ENCODE measurements around the gene AIPL1.
A peak's percentile ranks its signal among the peaks of the same experiment; 100 is the strongest.
"Not testable (repeated sequence)": the region's sequence is repeated elsewhere in the genome, so short reads cannot be mapped to it uniquely, and the experiment has no call there.

AIPL1 gene, protein sequence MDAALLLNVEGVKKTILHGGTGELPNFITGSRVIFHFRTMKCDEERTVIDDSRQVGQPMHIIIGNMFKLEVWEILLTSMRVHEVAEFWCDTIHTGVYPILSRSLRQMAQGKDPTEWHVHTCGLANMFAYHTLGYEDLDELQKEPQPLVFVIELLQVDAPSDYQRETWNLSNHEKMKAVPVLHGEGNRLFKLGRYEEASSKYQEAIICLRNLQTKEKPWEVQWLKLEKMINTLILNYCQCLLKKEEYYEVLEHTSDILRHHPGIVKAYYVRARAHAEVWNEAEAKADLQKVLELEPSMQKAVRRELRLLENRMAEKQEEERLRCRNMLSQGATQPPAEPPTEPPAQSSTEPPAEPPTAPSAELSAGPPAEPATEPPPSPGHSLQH

DNA sequence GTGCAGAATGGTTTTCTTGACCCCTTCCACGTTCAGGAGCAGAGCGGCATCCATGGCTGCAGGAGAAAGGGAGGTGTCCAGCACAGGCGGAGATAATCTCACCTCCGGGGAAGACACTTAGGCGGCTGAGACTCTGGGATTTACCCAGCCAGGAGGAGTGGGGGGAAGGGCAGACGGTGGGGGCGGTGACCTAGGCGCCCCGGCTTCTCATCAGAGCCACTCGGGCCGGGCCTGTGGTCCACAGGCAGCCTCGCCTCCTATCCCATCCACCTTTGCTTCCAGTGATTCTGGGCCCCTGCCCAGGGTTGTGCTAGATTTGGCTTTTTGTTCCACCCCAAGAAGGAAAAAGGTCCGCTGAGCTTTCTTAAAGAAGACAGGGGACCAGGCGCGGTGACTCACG is at the start of gene AIPL1:
Gene AIPL1, minus strand, starts transcription at position 71 of the 400 bp plus-strand sequence. Its CDS starts 17 bp downstream, at position 54.
- no peak for DNase-seq

DNA sequence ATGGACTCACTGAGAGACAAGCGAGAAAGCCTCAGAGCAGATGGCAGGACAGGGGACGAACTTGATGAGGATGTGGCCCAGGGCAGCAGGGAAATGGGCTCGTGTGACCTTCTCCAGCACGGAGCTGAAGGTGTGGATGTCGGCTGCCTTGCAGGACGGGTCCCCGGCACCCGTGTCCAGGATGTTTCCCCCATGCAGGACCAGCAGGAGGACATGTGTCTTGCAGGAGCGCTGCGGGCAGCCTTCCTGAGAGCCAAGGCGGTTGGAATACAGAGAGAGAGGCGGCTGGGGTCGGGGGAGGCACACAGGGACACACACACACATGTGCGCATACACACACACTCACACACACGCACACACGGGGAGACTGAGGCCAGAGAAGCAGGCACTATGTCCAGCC is 48.6 kb upstream of the AIPL1 start:
- DNase-seq = no peak

DNA sequence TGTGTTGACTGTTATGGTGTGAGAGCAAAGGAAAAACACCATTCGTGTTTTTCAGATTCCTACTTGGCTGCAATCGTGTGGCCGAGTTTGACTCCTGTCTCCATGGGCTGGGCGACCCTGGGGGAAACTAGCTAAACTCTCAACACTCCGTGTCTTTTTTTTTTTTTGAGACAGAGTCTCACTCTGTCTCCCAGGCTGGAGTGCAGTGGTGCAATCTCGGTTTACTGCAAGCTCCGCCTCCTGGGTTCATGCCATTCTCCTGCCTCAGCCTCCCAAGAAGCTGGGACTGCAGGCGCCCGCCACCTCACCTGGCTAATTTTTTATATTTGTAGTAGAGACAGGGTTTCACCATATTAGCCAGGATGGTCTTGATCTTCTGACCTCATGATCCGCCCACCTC is 47.9 kb upstream of the AIPL1 start:
- not testable (repeated sequence) for DNase-seq

DNA sequence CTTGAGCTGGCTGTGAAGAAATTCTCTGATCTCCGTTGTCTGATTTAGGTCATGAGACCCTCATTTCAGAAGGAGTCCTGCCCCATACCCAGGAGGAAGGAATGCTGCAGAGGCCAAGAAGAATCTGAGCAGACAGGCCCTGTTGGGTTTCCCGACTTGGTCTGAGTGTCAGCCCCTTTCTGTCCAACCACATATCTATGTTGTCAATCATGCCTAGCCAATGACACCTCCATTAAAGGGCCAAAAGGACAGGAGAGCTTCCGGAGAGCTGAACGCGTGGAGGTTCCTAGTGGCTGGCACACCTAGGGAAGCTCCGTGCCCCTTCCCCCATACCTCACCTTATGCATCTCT is 47.2 kb upstream of the AIPL1 start:
- no peak for DNase-seq

DNA sequence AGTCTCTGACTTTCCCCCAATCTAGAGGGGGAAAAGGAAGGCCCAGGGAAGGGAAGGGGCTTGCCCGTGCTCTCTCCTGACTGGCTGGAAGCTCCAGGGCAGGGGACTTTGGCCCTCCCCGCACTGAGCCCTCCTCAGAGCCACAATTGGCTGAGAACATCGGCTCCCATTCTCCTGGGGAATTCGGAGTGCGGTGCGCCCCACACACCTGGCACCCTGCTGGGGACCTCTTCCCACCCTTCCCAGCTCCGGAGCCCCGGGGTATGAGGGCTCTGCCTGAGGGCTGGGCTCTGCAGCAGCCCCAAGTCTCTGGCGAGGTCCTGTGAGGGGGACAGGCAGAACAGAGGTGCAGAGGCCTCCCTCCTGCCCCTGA is 45.4 kb upstream of the AIPL1 start:
- no peak for DNase-seq

DNA sequence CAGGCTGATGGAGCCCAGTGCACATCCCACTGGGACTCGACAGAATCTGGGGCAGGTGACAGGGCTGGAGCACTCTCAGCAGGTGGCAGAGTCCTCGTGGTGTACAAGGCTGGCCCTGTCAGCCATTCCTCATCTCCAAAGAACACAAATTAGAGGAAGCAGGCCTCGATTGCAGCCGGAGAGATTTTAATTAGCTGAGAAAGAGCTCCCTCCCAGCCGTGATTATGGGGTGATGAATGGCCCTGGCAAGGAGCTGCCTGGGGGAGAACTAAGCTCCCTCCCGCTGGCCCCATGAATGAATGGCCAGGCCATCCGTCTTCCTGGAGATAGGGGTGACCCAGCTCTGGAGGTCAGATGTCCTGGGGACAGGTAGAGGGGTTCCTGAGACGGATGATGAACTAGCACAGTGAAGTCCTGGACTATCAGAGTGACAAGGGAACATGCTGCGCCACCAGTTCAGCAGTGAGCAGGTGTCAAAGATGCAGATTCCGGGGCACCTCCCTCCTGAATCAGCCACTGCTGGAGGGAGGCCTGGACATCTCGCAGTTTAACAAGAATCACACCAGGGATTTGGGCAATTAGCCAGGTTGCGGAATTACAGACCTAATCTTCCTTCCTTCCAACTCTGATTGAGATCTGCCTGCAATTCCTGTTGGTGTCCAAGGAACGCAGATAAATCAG is 44.8 kb upstream of the AIPL1 start:
- no peak for DNase-seq

DNA sequence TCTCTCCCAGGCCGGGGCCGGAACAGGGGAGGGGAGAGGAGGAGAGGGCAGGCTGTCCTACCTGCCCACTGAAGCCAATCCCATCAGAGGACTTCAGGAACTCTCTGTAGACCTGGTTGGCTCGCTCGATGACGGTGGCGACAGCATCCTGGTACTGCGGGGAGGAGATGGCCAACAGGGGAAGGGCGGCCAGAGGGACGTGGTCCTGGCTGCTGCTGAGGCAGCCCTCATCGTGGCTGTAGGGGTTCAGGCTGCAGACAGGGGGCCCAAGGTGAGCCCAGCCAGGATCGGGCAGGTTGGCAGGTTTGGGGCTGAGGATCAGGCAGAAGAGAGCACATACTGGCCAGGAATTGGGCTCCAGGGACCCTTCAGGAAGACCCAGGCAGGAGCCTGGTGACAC is 43.6 kb upstream of the AIPL1 start:
- DNase-seq = no peak

DNA sequence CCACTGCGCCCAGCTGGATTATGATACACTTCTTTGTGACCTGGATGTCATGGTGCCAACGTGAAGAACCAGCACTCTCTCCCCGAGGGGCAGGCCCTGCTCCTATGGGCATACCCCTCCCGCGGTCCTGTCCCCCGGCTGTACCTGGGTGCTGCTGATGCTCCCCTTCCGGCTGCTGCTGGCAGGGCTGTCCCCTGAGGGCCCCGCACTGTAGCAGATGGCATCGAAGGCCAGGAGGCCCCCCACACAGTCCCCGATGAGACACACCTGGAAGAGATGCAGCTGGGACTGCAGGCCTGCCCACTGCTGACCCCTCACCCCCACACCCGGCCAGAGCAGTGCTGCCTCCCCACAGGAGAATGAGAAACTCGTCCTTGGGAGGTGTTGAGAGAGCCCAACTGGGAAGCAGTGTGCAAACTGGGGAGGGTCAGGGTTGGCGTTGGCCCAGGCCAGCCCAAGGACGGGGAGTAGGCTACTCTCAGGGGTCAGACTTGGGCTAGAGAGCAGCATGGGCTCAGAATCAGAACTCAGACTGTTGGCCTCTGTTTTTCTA is 43.0 kb upstream of the AIPL1 start:
- no peak for DNase-seq

DNA sequence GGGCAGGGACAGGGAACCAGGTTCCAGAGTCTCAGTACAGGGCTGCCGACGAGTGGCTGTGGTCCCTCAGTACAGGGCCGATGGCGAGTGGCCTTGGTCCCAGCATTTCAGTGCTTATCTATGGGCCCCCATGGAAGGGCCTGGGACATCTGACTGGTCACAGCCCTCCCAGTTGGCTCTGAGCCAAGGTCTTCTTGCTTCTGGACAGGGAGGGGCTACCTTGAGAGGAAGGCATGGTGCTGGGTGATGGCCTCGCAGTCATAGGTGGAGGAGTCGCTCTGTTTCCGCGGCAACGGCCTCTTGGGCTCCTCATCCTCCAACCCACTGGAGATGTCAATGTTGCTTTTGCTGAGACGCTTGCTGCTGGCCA is 41.9 kb upstream of the AIPL1 start:
- DNase-seq = no peak

DNA sequence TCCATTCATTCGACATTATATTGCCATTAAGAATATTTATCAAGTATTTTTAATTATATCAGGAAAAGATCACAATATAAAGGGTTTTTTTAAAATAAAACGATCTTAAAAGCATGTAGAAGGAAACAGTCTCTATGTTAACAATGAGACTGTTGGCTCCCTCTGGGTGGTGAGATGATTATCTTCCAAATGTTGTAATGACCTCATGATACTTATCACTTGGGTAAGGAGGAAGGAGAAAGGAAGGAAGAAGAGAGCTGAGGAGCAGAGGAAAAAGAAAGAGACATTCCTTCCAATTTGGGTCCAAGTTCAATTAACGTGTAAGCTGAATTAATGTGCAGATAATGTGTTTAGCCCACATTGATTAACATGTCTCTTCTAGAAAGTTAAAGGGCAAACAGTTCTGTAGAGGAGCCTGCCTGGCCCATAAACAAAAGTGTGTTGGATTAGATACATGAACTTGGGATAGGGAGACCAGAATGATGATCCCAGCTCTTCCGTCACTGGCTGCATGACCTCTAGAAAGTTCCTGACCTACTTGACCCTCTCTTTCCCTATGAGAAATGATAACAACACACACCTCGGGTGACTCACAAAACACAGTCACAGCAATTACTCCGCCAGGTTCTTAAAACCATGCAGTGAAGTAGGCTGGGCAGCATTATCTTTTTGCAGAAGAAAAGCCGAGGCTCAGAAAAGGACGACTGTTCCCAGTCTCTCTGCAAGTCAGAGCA is 41.3 kb upstream of the AIPL1 start:
- DNase-seq = no peak

DNA sequence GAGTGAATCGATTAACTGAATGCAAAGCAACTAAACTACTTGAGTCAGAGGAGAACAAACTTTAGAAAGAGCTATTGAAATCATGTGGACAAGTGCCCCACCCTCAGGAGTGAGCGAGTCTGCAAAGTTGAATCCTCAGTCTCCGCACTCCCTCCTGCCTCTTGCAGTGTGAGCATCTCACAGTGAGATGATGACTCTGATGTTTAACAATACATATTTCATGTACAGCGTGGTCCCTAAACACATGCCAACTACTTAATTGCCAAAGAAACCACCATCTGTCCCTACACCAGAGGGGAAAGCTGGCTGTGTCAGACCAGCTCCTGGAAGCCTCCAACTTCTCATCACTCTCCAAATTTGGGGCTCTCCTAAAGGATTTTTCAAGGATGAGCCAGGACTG is 40.5 kb upstream of the AIPL1 start:
- no peak for DNase-seq

DNA sequence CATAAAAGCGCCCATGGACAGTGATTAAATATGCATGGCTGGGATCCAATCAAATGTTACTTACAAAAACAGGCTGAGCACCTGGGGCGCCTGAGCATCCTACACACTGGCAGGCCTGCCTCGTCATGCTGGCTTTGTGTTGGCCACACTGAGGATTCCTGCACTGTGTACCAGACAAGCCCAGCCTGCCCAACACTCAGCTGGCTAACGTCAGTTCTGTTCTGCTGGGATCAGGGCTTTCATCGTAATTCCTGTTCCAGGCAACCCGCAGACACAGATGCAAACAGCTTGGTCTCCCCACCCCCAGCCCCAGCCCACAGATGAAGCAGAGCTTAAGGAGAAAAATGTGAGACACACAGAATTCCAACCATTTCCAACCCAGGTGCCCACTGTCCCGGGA is 40.0 kb upstream of the AIPL1 start:
- no peak for DNase-seq

DNA sequence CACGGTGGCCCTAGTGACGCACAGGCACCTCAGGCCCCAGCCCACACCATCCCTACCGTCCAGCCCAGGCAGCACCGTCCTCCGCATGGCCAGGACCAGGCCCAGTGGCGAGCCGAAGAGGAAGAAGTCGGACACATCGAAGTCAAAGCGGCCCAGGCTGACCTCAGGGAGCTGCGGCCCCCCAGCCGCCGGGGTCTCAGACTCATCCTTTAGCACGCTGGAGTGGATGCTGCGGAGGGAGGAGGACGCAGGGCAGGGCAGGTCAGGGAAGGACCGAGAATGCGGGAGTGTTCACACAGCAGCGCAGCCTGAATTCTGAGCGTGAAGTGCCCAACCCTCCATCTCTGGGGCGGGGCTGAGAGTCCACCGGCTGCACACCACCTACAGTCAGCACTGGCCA is 39.5 kb upstream of the AIPL1 start:
- no peak for DNase-seq

DNA sequence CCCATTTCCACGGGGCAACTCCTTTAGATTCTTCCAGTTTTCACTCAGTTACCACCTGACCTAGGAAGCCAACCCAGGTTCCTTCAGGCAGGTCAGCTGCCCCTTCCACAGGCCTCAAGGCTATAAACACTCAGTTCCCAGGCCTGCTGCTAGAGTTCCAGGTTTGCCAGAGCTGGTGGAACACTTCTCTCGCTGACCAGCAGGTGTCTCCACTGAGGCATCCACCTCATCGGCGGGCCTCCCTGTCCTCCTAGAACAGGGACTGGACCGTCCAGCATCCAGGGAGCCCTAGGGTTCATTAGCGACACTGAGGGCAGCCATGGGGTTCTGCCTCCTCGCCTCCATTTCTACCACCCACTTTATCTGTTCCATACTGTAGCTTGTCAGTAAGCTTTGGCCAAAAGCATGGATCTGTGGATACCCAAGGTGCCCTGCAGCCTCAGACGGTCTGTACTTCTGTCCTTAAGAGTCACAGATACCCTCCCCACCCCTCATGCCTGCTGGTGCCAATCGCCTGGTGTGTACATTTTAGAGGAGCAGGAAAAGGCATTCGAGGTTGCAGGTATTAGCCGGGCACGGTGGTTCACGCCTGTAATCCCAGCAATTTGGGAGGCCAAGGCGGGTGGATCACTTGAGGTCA is 38.3 kb upstream of the AIPL1 start:
- peak; percentile 14 to 32 for DNase-seq

DNA sequence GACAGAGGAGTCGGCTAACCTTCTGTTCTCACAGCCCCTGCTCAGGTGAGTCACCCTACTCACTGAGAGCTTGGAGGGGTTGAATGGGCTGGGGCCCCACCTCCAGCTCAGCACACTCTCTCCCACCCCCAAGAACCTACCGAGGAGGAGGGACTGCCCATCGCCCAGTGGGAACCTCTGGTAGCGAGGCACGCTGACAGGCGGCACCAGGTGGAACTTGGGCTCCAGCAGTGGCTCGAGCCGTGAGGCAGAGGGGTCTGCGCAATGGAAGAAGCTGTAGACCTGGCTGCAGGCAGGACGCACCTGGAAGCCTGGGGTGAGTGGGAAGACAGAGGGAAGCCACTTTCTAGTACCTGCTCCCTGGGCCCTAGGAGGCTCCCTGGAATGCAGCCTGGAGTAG is 37.6 kb upstream of the AIPL1 start:
- no peak for DNase-seq

DNA sequence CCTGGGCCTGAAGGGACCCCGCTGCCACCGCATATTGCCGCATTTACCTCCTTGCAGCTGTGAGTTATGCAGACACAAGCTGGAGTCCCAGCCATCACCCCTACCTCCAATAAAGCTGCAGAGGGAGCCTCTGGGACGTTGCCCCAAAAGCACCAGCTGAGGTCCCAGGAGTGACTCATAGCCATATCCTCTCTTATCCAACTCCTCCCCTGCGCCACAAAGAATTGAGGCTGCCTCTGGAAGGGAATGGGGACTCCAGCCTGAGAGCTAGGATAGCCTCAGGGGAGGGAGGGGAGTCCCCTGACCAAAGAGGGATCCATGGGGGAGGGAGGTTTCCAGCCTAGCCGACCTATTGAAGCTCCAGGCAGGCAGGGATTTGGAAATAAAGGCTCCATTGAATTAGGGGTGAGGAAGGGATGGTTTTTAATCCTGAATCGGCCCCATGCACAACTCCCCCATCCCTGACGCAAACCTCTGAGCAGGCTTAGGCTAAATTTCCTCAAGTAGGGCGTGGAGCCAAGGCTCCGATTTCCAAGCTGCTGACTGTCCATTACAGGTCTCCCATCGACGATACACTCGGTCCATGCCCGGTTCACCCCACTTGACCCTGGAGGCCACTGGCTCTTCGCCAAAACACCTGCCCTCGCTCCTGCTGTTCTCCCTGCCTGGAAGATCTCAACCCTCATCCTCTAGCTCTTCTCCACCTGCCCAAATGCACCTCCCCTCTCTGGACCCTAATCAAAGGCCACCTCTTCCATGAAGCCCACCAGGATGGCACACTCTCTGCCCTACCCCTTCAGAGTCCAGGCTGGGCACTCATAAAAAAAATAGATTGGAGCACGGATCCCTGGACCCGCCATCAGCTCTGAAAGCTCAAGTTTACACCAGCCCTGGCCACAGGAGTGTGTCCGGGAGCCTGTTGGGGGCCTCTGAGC is 36.9 kb upstream of the AIPL1 start:
- no peak for DNase-seq

DNA sequence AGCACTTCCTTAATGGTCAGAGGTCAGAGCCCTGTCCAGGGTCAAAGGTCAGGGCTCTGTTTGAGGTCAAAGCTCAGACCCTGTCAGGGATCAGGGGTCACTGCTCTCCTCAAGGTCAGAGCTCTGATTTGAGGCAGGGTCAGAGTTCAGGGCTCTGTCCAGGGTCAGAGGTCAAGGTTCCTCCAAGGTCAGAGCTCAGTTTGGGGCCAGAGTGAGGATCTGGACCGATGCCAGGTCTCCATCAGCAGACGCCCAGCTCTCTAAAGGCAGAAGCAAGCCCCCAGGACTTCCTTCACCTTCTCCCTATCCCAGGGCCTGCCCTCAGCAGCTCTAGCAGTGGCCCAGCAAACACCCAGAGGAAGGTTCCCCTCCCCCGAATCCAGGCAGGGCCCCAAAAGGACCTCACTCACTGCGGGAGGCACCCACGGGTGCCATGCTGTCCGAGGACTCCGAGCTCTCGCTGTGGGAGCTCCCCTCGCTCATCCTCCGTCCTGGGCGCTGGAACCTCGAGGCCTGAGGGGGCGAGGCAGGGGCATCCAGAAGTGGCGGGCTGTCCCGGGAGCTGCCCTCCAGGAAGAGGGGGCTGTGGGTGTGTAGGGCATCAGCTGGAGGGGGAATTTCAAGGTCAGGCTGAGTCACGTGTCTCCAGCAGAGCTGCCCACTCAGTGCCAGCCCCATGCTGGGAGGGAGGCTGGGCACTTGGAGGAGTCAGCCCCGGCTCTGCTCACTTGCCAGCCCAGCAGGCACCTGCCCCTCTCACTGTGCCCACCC is 36.0 kb upstream of the AIPL1 start:
- DNase-seq = no peak

DNA sequence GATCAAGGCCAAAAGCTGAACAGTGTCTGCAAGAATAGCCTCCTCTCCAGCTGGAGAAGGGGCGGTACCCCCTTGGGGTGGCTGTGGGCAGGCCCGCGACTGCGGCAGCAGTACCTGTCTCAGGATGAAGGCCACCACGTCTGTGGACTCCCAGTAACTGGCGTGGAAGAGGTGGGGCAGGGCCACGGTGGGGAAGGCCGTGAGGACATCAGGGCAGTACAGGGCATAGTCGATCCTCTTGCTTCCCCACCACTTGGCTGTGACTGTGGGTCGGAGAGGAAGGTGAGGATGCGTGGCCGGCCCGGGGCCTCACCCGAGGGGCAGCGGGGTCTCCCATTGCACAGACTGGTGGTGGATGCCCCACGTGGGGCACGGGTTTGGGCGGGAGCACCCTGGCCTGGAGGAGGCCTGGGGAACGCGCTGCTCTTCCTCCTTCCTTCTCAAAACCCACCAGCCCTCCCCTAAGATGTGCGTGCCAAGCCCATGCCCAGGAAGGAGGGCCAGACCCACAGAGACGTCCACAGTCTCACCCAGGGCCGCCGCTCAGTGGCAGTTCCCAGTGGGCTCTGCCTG is 35.3 kb upstream of the AIPL1 start:
- DNase-seq = no peak

DNA sequence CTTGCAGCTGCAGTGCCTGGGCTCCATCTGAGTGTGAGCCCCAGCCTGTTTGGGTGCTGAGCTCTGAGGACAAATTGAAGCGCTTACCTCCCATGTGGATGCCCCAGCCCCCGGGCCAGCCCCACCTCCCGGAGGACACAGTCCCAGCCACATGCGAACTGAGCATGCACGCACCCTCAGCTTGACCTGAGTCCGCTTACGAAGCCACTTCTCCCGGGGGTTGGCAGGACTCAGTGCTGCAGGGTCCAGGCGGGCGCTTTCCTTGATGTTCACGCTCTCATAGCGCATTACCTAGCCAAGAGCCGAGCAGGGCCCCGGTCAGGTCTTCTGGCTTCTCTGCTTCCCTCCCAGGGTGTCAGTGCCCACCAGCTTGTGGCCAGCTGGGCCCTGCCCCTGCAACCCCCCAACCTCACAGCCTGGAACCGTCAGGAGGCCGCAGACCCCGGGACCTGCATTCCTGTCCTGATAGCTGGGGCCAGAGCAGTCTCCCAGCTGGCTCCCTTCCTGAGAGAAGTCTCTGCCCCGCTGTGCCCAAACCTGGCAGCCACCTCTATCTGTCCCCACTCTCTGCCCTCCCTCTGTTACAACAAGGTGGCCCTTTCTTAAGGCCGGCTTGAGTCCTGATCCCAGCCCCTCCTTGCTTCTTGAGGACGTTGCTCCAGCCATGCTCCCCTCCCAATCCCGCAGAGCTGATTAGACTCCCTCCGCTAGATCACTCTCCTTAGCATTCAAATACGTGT is 33.3 kb upstream of the AIPL1 start:
- DNase-seq = no peak

DNA sequence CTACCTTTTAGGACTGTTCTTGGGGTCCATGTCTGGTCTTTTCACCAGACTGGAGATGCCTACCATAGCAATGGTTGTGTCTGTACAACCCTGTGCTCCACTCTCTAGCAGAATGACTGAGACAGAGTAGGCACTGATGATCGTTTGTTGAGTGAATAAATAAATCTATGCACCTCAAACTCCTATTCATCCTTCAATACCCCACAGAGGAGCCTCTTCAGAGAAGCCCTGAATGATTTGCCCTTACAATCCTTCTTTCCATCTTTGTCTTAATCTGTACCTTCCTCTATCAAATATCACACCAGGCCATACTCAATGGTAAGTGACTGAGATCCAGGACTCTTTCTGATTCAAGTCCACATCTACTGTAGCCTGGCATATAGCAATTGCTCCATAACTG is 32.6 kb upstream of the AIPL1 start:
- DNase-seq = no peak

Measured in NCI-H1930 (cell line).